ENCODE data around the gene C5orf47. TPM values are rescaled to one million over a fixed set of nuclear protein-coding genes. Genes with fewer than 3 reads are reported as not detected.

The C5orf47 gene
- total and polyA plus RNA-seq, 10 of the 15 experiments (the other 5 are each of a cell fraction or from before 2014, with no cell fraction given) = 0.04 TPM; not detected in 9

- TF ChIP-seq, protein P1, sequence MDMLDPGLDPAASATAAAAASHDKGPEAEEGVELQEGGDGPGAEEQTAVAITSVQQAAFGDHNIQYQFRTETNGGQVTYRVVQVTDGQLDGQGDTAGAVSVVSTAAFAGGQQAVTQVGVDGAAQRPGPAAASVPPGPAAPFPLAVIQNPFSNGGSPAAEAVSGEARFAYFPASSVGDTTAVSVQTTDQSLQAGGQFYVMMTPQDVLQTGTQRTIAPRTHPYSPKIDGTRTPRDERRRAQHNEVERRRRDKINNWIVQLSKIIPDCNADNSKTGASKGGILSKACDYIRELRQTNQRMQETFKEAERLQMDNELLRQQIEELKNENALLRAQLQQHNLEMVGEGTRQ (IDR thresholded peaks at IDR 0.05; ENCODE audit: borderline replicate concordance, low read depth, low read length) = no peak
- TF ChIP-seq SIX5 (IDR thresholded peaks at IDR 0.05; ENCODE audit: low read depth, low read length, severe bottlenecking) = no peak
- TF ChIP-seq, protein P2, sequence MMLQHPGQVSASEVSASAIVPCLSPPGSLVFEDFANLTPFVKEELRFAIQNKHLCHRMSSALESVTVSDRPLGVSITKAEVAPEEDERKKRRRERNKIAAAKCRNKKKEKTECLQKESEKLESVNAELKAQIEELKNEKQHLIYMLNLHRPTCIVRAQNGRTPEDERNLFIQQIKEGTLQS (IDR thresholded peaks at IDR 0.05; ENCODE audit: borderline replicate concordance, extremely low read depth, low read depth, low read length) = no peak
- no peak for TF ChIP-seq GATAD2B (conservative IDR thresholded peaks at IDR 0.05; ENCODE audit: low read depth)
- TF ChIP-seq CHD2 (IDR thresholded peaks at IDR 0.05; ENCODE audit: borderline replicate concordance, low read depth, low read length) = no peak
- TF ChIP-seq CHD4 (IDR thresholded peaks at IDR 0.05) = no peak
- 0 out of 3 replicates have a peak, but pooled peaks have one; percentile 31 for TF ChIP-seq POU2F2 (IDR thresholded peaks at IDR 0.05; ENCODE audit: borderline replicate concordance, low read depth, low read length)
- TF ChIP-seq YY1 (IDR thresholded peaks at IDR 0.05; ENCODE audit: low read depth, low read length) = peak; percentile 87
- TF ChIP-seq, protein P3, sequence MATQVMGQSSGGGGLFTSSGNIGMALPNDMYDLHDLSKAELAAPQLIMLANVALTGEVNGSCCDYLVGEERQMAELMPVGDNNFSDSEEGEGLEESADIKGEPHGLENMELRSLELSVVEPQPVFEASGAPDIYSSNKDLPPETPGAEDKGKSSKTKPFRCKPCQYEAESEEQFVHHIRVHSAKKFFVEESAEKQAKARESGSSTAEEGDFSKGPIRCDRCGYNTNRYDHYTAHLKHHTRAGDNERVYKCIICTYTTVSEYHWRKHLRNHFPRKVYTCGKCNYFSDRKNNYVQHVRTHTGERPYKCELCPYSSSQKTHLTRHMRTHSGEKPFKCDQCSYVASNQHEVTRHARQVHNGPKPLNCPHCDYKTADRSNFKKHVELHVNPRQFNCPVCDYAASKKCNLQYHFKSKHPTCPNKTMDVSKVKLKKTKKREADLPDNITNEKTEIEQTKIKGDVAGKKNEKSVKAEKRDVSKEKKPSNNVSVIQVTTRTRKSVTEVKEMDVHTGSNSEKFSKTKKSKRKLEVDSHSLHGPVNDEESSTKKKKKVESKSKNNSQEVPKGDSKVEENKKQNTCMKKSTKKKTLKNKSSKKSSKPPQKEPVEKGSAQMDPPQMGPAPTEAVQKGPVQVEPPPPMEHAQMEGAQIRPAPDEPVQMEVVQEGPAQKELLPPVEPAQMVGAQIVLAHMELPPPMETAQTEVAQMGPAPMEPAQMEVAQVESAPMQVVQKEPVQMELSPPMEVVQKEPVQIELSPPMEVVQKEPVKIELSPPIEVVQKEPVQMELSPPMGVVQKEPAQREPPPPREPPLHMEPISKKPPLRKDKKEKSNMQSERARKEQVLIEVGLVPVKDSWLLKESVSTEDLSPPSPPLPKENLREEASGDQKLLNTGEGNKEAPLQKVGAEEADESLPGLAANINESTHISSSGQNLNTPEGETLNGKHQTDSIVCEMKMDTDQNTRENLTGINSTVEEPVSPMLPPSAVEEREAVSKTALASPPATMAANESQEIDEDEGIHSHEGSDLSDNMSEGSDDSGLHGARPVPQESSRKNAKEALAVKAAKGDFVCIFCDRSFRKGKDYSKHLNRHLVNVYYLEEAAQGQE (IDR thresholded peaks at IDR 0.05; ENCODE audit: low read depth, low read length) = peak; percentile 94
- TF ChIP-seq TCF12 (IDR thresholded peaks at IDR 0.05; ENCODE audit: low read depth, low read length) = 0 out of 2 replicates have a peak, but pooled peaks have one; percentile 77
- no peak for TF ChIP-seq SUZ12 (IDR thresholded peaks at IDR 0.05; ENCODE audit: unreplicated experiment)
- peak; percentile 94 for TF ChIP-seq NFXL1 (IDR thresholded peaks at IDR 0.05; ENCODE audit: borderline replicate concordance)
Measured at GRCh38 chr5:174045470-174046025, 56.6 kb downstream of the C5orf47 start, which contains the start of gene NSG2 (continued).

Data from GM12878 (cell line).